DMS114 treated with DMSO at 0.1 percent for 48 hours (cell line): Measurements from ENCODE around the gene LCP2.

Experiments
- DNase-seq: peaks from one replicate; lab custom pipeline; 2025; ENCODE audit not compliant: unreplicated experiment; lab: John Stamatoyannopoulos, UW

LCP2 gene

DNA sequence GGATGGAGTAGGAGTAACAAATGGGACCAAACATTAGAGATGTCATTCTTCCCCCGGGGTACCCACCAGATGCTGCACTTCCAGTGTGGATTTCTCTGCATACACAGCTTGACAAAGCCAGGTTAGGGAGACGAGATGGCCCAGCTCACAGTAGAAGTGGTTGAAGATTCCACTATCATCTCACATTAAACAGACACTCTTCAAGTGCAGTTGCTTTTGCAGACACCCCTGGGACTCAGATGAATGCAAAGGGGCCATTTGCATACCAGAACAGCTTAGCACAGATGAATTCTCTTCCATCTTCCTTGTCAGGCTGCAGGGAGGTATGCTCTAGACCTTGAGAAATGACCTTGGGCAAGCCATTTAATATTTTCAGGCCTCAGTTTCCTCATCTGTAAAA, 77.4 kb downstream of the LCP2 start:
- DNase-seq: no peak

DNA sequence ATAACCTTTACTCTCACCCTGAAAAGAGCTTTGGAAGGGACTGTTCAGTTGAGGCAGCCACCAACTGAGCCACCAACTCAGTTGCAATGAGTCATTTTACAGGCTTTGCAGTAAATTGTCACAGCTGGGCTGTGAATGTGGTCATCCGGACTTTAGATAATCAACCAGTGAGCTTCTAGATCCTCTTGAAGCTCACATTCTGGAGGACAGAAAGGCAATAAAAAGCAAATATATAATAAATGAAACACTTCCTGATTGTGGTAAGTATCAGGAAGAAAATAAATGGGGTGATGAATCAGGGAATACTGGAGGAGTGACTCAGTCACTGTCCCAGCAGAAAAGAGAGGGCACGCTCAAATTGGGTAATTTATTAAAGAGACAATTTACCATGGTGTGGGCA, 78.0 kb downstream of the LCP2 start:
- no peak for DNase-seq

DNA sequence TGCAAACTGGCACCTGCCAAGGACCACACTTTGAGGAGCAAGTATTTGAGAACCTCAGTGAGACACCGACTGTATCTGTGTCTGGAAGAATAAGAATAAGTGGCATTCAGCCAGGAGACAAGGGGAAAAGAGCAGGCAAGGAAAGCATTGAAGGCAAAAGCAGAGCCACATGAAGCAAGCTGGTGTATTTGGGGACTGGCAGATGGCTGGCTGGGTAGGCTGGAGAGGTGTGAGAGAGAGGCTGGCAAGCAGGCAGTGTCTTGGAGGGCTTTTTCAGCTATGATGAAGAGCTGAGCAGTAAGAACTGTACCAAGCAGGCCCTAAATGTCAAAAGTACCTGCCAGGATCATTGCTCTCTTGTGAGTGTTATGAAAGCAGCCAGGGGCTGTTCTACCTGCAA, 78.9 kb downstream of the LCP2 start:
- no peak for DNase-seq

DNA sequence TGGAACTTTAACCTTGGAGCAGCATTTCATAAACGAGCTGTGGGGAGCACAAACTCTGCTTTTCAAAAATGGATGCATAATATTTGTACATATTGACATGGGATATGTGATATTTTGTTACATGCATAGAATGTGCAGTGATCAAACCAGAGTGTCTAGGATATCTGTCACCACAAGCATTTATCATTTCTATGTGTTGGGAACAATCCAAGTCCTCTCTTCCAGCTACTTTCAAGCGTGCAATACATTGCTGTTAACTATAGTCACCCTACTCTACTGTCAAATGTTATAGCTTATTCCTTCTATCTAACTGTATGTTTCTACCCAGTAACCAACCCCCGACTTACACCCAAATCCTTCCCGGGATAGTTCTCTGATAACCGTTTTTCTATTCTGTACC, 79.7 kb downstream of the LCP2 start:
- DNase-seq: no peak

DNA sequence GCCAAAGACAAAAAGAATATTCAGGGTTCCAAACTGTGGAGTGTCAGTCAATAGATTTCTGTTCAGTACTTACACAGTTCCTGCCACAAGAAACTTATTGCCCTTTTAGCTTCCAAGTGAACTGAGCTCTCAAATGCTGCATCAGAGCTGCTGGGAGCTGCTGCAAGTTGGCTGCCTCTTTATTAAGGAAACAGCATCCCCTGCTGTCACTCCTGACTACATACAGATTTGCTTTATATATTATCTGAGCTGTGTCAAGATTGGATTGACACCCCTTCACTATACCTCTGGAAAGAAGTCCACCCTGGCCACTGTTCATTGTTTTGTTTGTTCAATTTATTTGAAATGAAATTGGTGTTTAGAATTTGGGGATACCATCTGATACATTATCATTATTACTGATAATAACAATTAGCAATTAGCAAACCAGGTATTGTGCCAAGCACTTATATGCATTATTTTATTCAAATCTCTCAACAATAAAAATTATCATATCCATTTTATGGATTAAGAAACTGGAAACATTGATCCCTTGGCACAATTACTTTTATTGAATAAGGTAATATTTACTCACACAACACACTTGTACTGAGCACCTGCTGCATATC, 81.2 kb downstream of the LCP2 start:
- DNase-seq: peak; percentile 35

DNA sequence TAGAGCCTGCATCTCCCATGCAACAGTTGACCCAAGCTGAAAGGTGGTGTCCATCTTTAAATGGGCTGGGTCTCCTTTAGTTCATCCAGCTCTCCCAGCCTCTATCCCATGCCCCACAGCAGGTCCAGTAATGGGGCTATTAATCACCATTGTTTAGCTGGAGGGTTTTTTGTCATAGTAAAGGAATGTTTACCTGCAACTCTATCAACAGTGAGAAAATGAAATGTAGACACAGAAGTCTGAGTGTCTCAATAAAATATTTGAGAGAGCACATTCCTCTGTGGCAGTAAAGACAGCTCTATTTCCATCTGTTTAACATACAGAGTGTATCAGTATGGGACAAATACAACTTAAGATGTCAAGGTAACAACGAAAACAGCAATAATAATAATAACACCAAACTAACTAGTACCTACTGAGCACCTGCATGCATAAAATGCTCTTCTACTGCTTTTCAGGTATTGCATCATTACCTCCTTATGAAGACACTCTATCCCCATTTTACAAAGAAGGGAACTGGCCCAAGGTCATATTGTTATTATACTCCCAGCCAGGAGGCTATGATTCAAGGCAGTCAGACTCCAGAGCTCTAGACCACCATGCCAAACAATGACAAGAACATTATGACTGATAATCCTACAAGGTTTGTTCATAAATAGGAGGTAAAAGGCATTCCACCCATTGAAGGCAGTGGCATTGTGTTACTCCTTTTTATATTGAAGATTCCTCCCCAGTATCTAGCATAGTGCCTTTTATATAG, 85.8 kb downstream of the LCP2 start:
- DNase-seq: no peak

DNA sequence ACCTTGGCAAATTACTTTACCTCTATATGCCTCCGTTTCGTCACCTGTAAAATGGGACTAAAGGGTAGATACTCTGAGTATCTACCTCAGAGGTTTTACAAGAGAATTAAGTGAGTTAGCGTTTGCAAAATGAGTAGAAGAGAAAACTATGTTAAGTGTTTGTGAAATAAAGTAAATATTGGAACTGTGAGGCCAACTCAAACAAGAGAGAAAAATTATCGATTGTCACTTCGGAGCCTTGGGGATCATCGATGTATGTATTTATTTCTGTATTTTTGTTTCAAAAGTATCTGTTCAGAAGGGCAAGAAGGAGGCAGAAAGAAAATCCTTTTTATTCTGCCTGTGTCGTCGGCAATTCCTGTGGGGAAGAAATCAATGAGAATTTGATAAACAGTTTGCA, 90.6 kb downstream of the LCP2 start:
- no peak for DNase-seq

DNA sequence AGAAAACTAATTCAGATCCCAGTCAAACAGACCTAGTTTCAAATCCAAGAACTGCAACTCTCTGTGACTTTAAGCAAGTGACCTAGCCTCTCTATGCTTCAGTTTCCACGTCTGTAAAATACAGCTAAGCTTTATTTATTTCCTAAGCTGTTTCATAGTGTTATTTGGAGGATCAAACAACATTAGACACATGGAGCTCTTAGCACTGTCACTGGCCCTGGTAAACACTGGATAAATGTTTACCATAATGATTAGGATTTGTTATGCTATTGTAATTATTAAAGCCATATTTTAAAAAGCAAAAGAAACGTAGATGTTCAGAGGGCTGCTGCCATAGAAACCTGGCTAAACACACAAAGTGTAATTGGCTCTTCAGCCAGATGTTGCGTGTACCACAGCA, 91.4 kb downstream of the LCP2 start:
- no peak for DNase-seq

DNA sequence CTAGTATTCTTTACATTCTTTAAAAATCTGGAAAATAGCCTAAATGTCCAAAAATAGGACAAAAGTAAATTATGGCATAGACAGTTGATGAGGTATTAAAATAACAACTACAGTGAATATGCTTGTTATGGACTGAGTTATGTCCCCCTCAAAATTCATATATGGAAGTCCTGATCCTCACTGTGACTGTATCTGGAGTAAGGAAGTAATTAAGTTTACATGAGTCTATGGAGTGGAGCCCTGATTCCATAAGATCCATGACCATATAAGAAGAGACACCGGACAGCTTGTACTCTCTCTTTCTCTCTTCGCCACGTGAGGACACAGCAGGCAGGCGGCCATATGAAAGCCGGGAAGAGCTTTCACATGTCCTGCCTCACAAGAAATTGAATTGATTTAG, 93.4 kb downstream of the LCP2 start:
- DNase-seq: no peak

DNA sequence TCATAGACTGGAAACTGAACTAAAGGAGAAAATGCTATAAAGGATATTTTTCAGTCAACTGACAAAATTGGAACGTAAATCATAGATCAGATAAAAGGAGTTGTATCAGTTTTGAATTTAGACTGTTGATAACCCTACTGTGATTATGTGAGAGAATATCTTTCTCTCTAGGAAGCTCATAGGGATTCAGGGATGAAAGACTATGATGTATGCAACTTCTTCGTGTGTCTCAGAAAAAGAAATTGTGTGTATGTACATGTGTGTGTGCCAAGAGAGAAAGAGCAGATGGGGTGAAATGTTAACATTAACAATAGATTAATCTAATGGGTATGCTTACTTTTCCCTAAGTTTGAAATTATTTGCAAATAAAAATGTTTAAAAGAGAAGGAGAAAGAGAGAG, 95.5 kb downstream of the LCP2 start:
- no peak for DNase-seq

DNA sequence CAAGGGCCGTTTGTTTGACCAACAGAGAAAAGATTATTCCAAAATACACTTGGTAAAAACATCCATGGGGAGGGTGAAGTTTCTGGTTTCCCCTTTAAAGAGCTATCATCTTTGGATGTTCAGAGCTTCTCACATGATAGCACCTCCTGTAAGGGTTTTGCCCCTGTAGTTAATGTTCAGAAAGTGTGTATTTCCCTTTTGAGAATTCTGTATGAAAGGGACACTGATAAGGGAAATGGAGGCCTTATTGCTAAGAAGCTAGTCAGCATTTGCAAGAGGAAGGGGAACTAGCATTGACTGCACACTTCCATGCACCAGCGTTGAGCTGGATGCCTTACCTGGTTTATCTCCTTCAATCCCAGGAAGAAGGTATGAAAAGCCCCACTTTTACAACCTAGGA, 96.3 kb downstream of the LCP2 start:
- DNase-seq: no peak

DNA sequence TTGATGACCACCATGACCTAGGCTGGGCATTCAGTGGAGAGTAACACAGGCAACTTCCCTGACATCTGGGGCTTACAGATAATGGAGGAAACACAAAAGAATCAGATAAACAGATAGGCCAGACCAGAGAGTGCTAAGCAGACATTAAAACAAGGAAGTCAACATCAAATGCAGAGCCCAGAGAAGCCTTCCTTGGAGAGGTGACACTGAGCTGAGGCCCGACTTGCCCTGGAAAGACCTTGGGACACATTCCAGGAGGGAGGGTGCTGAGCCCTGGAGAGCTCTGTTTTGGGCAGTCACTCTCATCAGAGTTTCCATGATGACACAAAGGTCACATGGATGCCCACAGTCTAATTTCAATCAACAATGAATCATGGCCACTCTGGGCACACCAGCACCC, 96.7 kb downstream of the LCP2 start:
- DNase-seq: no peak
